Neural cell (in vitro differentiated cells): ENCODE measurements around the gene SEC16A.

Source experiments
- EZH2 ChIP-seq: fragments of 200-600, 300-800 bp; shearing (Covaris generic), sonication (generic); IDR thresholded peaks from 2 replicates; pipeline ENCODE4 v1.6.1; 2014; ENCODE audit warnings: antibody characterized with exemption, low read length, borderline replicate concordance, mild to moderate bottlenecking; ENCODE audit not compliant: insufficient read depth, poor library complexity, severe bottlenecking
- TAF1 ChIP-seq: IDR thresholded peaks from 2 replicates; pipeline ENCODE4 v1.6.1; 2012; ENCODE audit warnings: low read depth
- TF ChIP-seq, protein P1 (sequence below): fragments of 450-650 bp; IDR thresholded peaks from 2 replicates; pipeline ENCODE4 v1.5.1; 2014; ENCODE audit warnings: antibody characterized with exemption, mild to moderate bottlenecking, moderate library complexity; ENCODE audit not compliant: poor library complexity, severe bottlenecking

GRCh38 chr9:136432591-136432990 is 50.2 kb downstream of the SEC16A start:
- TF ChIP-seq, protein P1, sequence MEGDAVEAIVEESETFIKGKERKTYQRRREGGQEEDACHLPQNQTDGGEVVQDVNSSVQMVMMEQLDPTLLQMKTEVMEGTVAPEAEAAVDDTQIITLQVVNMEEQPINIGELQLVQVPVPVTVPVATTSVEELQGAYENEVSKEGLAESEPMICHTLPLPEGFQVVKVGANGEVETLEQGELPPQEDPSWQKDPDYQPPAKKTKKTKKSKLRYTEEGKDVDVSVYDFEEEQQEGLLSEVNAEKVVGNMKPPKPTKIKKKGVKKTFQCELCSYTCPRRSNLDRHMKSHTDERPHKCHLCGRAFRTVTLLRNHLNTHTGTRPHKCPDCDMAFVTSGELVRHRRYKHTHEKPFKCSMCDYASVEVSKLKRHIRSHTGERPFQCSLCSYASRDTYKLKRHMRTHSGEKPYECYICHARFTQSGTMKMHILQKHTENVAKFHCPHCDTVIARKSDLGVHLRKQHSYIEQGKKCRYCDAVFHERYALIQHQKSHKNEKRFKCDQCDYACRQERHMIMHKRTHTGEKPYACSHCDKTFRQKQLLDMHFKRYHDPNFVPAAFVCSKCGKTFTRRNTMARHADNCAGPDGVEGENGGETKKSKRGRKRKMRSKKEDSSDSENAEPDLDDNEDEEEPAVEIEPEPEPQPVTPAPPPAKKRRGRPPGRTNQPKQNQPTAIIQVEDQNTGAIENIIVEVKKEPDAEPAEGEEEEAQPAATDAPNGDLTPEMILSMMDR, result no peak
- TF ChIP-seq EZH2 (no peak), TAF1 (no peak)
